Inflammatory macrophage treated with lipopolysaccharide for 4 hours (primary cell): ENCODE measurements around the gene SCRN2.

ENCODE experiments used
- DNase-seq: peaks from one replicate; pipeline ENCODE4 v3.0.0-alpha.2; 2020

The SCRN2 gene

GRCh38 chr17:47802341-47803022 lies 38.6 kb downstream of the SCRN2 start:
- DNase-seq = peak; percentile 35

- DNase-seq = no peak
Measured at GRCh38 chr17:47801906-47802305, 39.2 kb downstream of the SCRN2 start.

DNA sequence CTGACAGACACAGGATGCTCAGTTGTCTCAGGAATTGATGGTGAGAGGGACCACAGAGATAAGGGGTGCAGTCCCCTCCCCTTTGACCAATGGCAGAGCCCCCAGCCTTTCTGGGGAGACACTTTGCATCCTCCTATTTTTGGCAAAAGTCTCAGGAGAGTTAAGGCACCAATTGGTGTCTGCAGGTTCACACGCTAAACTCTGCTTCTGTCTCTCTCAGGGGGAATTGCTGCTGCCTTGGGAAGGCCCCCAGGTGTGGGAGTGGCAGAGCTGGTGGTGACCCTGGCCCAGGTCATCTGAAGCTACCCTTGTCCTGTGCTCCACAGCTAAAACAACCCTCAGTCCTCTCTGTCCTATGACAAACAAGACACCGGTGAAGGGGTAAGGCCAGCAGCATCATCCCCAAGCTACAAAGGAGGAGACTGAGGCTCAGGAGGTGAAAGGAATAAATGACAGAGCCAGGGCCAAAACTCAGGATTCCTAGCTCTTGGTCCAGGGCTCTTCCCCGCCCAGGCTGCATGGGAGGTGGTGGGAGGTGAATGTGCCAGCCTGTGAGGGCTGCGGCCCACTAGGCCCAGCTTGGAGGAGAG lies 39.8 kb downstream of the SCRN2 start:
- DNase-seq = no peak

DNA sequence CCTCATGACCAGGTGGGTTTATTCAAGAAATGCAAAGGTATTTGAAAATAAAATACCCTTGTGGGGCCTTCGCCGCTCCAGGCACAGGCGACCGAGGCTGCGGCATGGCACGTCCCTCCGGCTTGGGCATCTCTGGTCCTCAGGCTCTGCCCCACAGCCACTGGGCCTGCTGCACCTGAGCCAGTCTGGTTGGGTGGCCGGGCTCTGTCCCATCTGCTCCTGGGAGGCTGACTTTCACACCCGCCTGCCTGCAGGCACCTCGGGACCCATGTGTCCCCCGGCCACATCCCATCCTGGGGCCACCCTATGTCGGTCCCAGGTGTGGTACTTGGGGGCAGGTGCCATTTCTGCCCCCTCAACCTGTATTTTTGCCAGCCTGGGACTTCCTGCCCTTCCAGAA lies 40.4 kb downstream of the SCRN2 start:
- DNase-seq = no peak

- no peak for DNase-seq
Measured at GRCh38 chr17:47797797-47798196, 43.3 kb downstream of the SCRN2 start.

- no peak for DNase-seq
Measured at GRCh38 chr17:47792979-47793378, 48.1 kb downstream of the SCRN2 start.

- no peak for DNase-seq
Measured at GRCh38 chr17:47792457-47792856, 48.6 kb downstream of the SCRN2 start.

GRCh38 chr17:47791025-47791424 lies 50.0 kb downstream of the SCRN2 start:
- DNase-seq = no peak

DNA sequence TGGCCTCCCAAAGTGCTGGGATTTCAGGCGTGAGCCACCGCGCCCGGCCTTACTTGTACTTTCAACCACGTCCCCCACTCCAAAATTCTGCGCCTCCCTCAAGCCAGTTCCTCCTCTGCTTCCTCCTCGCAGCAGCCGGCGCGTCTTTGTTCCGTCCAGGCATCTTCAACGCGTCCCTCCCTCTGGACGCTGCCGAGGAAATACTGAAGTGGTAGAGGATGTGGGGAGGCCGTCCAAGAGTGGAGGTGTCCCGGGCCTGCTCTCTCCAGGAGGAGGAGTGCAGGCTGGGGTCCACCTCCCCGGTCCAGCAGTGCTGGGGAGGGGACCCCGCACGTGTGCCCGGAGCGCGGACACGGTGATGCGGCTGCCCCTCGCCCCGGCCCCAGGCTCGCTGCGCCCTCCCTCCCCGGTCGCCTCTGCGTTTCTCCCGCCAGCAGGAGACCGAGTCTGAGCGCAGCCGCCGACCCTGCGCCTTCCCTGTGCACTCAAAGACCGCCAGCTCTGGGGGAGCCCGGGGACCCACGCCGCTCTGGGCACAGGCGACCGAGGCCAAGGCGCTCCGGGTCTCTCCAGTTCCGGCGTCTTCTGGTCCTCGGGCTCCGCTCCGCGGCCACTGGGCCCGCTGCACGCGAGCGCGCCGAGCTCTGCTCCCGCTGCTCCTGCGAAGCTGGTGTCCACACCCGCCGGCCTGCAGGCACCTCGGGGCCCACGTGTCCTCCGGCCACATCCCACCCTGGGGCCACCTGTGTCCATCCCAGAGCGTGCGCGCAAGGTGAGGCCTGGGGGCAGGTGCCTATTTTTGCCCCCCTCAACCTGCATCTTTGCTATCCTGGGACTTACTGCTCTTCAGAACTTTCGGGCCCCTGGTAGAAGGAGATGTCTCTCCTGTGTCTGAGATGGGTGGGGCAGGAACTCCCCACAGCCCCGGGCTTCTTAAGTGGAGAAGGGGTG lies 51.2 kb downstream of the SCRN2 start:
- DNase-seq = peak; percentile 56
